Measurements from ENCODE around the gene LRTM1. TPM values are rescaled to one million over a fixed set of nuclear protein-coding genes. Genes with fewer than 3 reads are reported as not detected.

LRTM1 gene
- total RNA-seq, 2 donors from 2014 or later, result not detected

- no peaks in the 10 kb centered on the region for H3K36me3 Mint-ChIP-seq
- peaks cover 0 to 3% of the 10 kb centered on the region in 2 donors for H3K9me3 Mint-ChIP-seq
- DNase-seq (ENCODE audit: low spot score in 2 of 2) (no peak), ATAC-seq (no peak)
- H3K27ac Mint-ChIP-seq, result no peak overlapping the region
These were observed 23.5 kb upstream of the LRTM1 start for GRCh38 chr3:54951405-54951804.

- no peak overlapping the region for H3K27ac Mint-ChIP-seq
- DNase-seq (ENCODE audit: low spot score in 2 of 2), result no peak
- H3K9me3 Mint-ChIP-seq, result peaks cover 0 to 3% of the 10 kb centered on the region in 2 donors
- no peaks in the 10 kb centered on the region for H3K36me3 Mint-ChIP-seq
- ATAC-seq, result no peak
These were observed 22.6 kb upstream of the LRTM1 start for GRCh38 chr3:54950391-54951003.

GRCh38 chr3:54949491-54950044, 21.7 kb upstream of the LRTM1 start:
- H3K9me3 Mint-ChIP-seq, result no peaks in the 10 kb centered on the region
- ATAC-seq (no peak), DNase-seq (ENCODE audit: low spot score in 2 of 2) (no peak)
- H3K27ac Mint-ChIP-seq, result no peak overlapping the region
- H3K36me3 Mint-ChIP-seq, result no peaks in the 10 kb centered on the region

- H3K27ac Mint-ChIP-seq, result no peak overlapping the region
- ATAC-seq, result no peak
- DNase-seq (ENCODE audit: low spot score in 2 of 2), result no peak
- H3K36me3 Mint-ChIP-seq, result no peaks in the 10 kb centered on the region
- peaks cover 0 to 10% of the 10 kb centered on the region in 2 donors for H3K9me3 Mint-ChIP-seq
These were observed 14.0 kb upstream of the LRTM1 start for GRCh38 chr3:54941690-54942362.

- no peak for ATAC-seq
- Mint-ChIP-seq H3K27ac (no peak overlapping the region), H3K9me3 (peaks cover 0 to 10% of the 10 kb centered on the region in 2 donors), H3K36me3 (no peaks in the 10 kb centered on the region)
- no peak for DNase-seq (ENCODE audit: low spot score in 2 of 2)
These were observed 13.1 kb upstream of the LRTM1 start for GRCh38 chr3:54940971-54941370.

GRCh38 chr3:54939557-54940300, 11.9 kb upstream of the LRTM1 start:
- no peak for DNase-seq (ENCODE audit: low spot score in 2 of 2)
- no peak overlapping the region for H3K27ac Mint-ChIP-seq
- no peaks in the 10 kb centered on the region for H3K36me3 Mint-ChIP-seq

GRCh38 chr3:54936561-54936960, 8.7 kb upstream of the LRTM1 start:
- ATAC-seq (no peak), DNase-seq (ENCODE audit: low spot score in 2 of 2) (no peak)
- no peaks in the 10 kb centered on the region for H3K36me3 Mint-ChIP-seq
- peaks cover 0 to 4% of the 10 kb centered on the region in 2 donors for H3K9me3 Mint-ChIP-seq
- H3K27ac Mint-ChIP-seq, result no peak overlapping the region

More at GRCh38 chr3:54939557-54940300, 11.9 kb upstream of the LRTM1 start:
- ATAC-seq, result no peak
- H3K9me3 Mint-ChIP-seq, result peaks cover 0 to 10% of the 10 kb centered on the region in 2 donors

GRCh38 chr3:54935869-54936268, 8.0 kb upstream of the LRTM1 start:
- H3K9me3 Mint-ChIP-seq, result peaks cover 0 to 4% of the 10 kb centered on the region in 2 donors
- no peaks in the 10 kb centered on the region for H3K36me3 Mint-ChIP-seq
- no peak overlapping the region for H3K27ac Mint-ChIP-seq
- DNase-seq (ENCODE audit: low spot score in 2 of 2), result no peak
- no peak for ATAC-seq

GRCh38 chr3:54932606-54933005, 4.7 kb upstream of the LRTM1 start:
- Mint-ChIP-seq H3K9me3 (peaks cover 0 to 3% of the 10 kb centered on the region in 2 donors), H3K36me3 (no peaks in the 10 kb centered on the region), H3K27ac (no peak overlapping the region)
- DNase-seq (ENCODE audit: low spot score in 2 of 2) (no peak), ATAC-seq (no peak)

GRCh38 chr3:54931182-54931581, 3.3 kb upstream of the LRTM1 start:
- no peaks in the 10 kb centered on the region for H3K9me3 Mint-ChIP-seq
- no peak overlapping the region for H3K27ac Mint-ChIP-seq
- DNase-seq (ENCODE audit: low spot score in 2 of 2) (no peak), ATAC-seq (no peak)
- no peaks in the 10 kb centered on the region for H3K36me3 Mint-ChIP-seq

GRCh38 chr3:54918516-54918915, 9.3 kb downstream of the LRTM1 start:
- Mint-ChIP-seq H3K36me3 (no peaks in the 10 kb centered on the region), H3K27ac (no peak overlapping the region), H3K9me3 (peaks cover 10 to 13% of the 10 kb centered on the region in 2 donors)
- DNase-seq (ENCODE audit: low spot score in 2 of 2) (no peak), ATAC-seq (no peak)

- Mint-ChIP-seq H3K9me3 (peaks cover 3 to 7% of the 10 kb centered on the region in 2 donors), H3K27ac (no peak overlapping the region)
These were observed 10.0 kb downstream of the LRTM1 start for GRCh38 chr3:54917862-54918261.

GRCh38 chr3:54917174-54917573, 10.7 kb downstream of the LRTM1 start:
- no peaks in the 10 kb centered on the region for H3K36me3 Mint-ChIP-seq
- peaks cover 0 to 8% of the 10 kb centered on the region in 2 donors for H3K9me3 Mint-ChIP-seq
- no peak overlapping the region for H3K27ac Mint-ChIP-seq
- no peak for ATAC-seq
- no peak for DNase-seq (ENCODE audit: low spot score in 2 of 2)

More at GRCh38 chr3:54917862-54918261, 10.0 kb downstream of the LRTM1 start:
- no peaks in the 10 kb centered on the region for H3K36me3 Mint-ChIP-seq
- ATAC-seq (no peak), DNase-seq (ENCODE audit: low spot score in 2 of 2) (no peak)

- Mint-ChIP-seq H3K36me3 (no peaks in the 10 kb centered on the region), H3K27ac (no peak overlapping the region), H3K9me3 (peaks cover under 1 to 9% of the 10 kb centered on the region in 2 donors)
- no peak for ATAC-seq
- no peak for DNase-seq (ENCODE audit: low spot score in 2 of 2)
These were observed 11.1 kb downstream of the LRTM1 start for GRCh38 chr3:54916732-54917131.

GRCh38 chr3:54915976-54916375, 11.9 kb downstream of the LRTM1 start:
- ATAC-seq (no peak), DNase-seq (ENCODE audit: low spot score in 2 of 2) (no peak)
- Mint-ChIP-seq H3K36me3 (no peaks in the 10 kb centered on the region), H3K9me3 (peaks cover 5 to 13% of the 10 kb centered on the region in 2 donors), H3K27ac (no peak overlapping the region)

- no peak overlapping the region for H3K27ac Mint-ChIP-seq
- peaks cover 5 to 13% of the 10 kb centered on the region in 2 donors for H3K9me3 Mint-ChIP-seq
- ATAC-seq, result no peak
- H3K36me3 Mint-ChIP-seq, result no peaks in the 10 kb centered on the region
- no peak for DNase-seq (ENCODE audit: low spot score in 2 of 2)
These were observed 12.7 kb downstream of the LRTM1 start for GRCh38 chr3:54915181-54915580.

- Mint-ChIP-seq H3K36me3 (no peaks in the 10 kb centered on the region), H3K27ac (no peak overlapping the region), H3K9me3 (peaks cover 5 to 13% of the 10 kb centered on the region in 2 donors)
- no peak for DNase-seq (ENCODE audit: low spot score in 2 of 2)
- ATAC-seq, result no peak
These were observed 13.7 kb downstream of the LRTM1 start for GRCh38 chr3:54914180-54914579.

All from activated naive CD4-positive, alpha-beta T cell treated with anti-CD3 and anti-CD28 coated beads, Interleukin-2, amount 50 U/mL, for 72 hours (primary cell).